H9 (cell line): Measurements from ENCODE around the gene FOXD4. TPM values are rescaled to one million over a fixed set of nuclear protein-coding genes. Genes with fewer than 3 reads are reported as not detected.
"Not testable (repeated sequence)": the region's sequence is repeated elsewhere in the genome, so short reads cannot be mapped to it uniquely, and the experiment has no call there.

Experiments used
- DNase-seq: peaks from one replicate; pipeline ENCODE4 v3.0.0-alpha.2; 2017
- H2AFZ ChIP-seq: one replicate; pipeline ENCODE4 v1.6.1; 2013; ENCODE audit warnings: mild to moderate bottlenecking, low read length, control low read depth, moderate library complexity
- H2AK5ac ChIP-seq: 2 replicates; pipeline ENCODE4 v1.6.1; 2013; ENCODE audit warnings: low read length, control low read depth, mixed read lengths; ENCODE audit not compliant: insufficient read length
- H2BK120ac ChIP-seq: one replicate; pipeline ENCODE4 v1.6.1; 2013; ENCODE audit warnings: low read depth, mild to moderate bottlenecking, low read length, control low read depth, inconsistent platforms; ENCODE audit not compliant: poor library complexity, severe bottlenecking
- H2BK12ac ChIP-seq: 2 replicates; pipeline ENCODE4 v1.6.1; 2013; ENCODE audit warnings: low read length, control low read depth, mixed read lengths, low read depth; ENCODE audit not compliant: insufficient read length
- H2BK15ac ChIP-seq: 2 replicates; pipeline ENCODE4 v1.6.1; 2013; ENCODE audit warnings: low read depth, low read length, control low read depth
- H2BK20ac ChIP-seq: one replicate; pipeline ENCODE4 v1.6.1; 2013; ENCODE audit warnings: low read depth, mild to moderate bottlenecking, low read length, control low read depth, inconsistent platforms; ENCODE audit not compliant: poor library complexity, severe bottlenecking
- H2BK5ac ChIP-seq: 2 replicates; pipeline ENCODE4 v1.6.1; 2013; ENCODE audit warnings: low read length, control low read depth, mixed read lengths; ENCODE audit not compliant: insufficient read length
- H3K14ac ChIP-seq: 2 replicates; pipeline ENCODE4 v1.6.1; 2013; ENCODE audit warnings: low read length, control low read depth; ENCODE audit not compliant: insufficient read depth
- H3K18ac ChIP-seq: 2 replicates; pipeline ENCODE4 v1.6.1; 2013; ENCODE audit warnings: low read depth, mild to moderate bottlenecking, mixed read lengths, low read length, control low read depth; ENCODE audit not compliant: insufficient read length
- H3K23ac ChIP-seq: 2 replicates; pipeline ENCODE4 v1.6.1; 2013; ENCODE audit warnings: low read length, control low read depth, mixed read lengths, low read depth; ENCODE audit not compliant: insufficient read length
- H3K23me2 ChIP-seq: 2 replicates; pipeline ENCODE4 v1.6.1; 2013; ENCODE audit warnings: low read depth, mild to moderate bottlenecking, mixed read lengths, low read length, control low read depth; ENCODE audit not compliant: insufficient read length, poor library complexity, severe bottlenecking
- H3K27ac ChIP-seq: 2 replicates; pipeline ENCODE4 v1.5.1; 2013; ENCODE audit warnings: low read length, control low read depth, mixed read lengths, low read depth; ENCODE audit not compliant: insufficient read length
- H3K27me3 ChIP-seq: 2 replicates; pipeline ENCODE4 v1.6.1; 2013; ENCODE audit warnings: low read length, control low read depth, inconsistent platforms; ENCODE audit not compliant: insufficient read depth
- H3K4ac ChIP-seq: 2 replicates; pipeline ENCODE4 v1.6.1; 2013; ENCODE audit warnings: low read depth, mild to moderate bottlenecking, control low read depth, inconsistent platforms, low read length, moderate library complexity
- H3K4me1 ChIP-seq: 2 replicates; pipeline ENCODE4 v1.6.1; 2013; ENCODE audit warnings: low read length, control low read depth, inconsistent platforms; ENCODE audit not compliant: insufficient read depth
- H3K4me2 ChIP-seq: 2 replicates; pipeline ENCODE4 v1.6.1; 2013; ENCODE audit warnings: low read length, control low read depth, mixed read lengths; ENCODE audit not compliant: insufficient read length, insufficient read depth
- H3K56ac ChIP-seq: 2 replicates; pipeline ENCODE4 v1.6.1; 2013; ENCODE audit warnings: low read depth, mild to moderate bottlenecking, mixed read lengths, low read length, control low read depth; ENCODE audit not compliant: insufficient read length
- H3K79me1 ChIP-seq: 2 replicates; pipeline ENCODE4 v1.6.1; 2013; ENCODE audit warnings: low read depth, mild to moderate bottlenecking, moderate library complexity, low read length, control low read depth, inconsistent platforms; ENCODE audit not compliant: insufficient read depth, poor library complexity, severe bottlenecking
- H3K79me2 ChIP-seq: 2 replicates; pipeline ENCODE4 v1.6.1; 2013; ENCODE audit warnings: low read length, control low read depth, inconsistent platforms; ENCODE audit not compliant: insufficient read depth
- H3K9ac ChIP-seq: 2 replicates; pipeline ENCODE4 v1.6.1; 2013; ENCODE audit warnings: low read length, control low read depth, mixed read lengths; ENCODE audit not compliant: insufficient read length; ENCODE audit errors: extremely low read depth
- H3K9me3 ChIP-seq: one replicate; pipeline ENCODE4 v1.6.1; 2013; ENCODE audit warnings: low read depth, low read length, inconsistent platforms; ENCODE audit not compliant: control insufficient read depth
- H3T11ph ChIP-seq: one replicate; pipeline ENCODE4 v1.6.1; 2013; ENCODE audit warnings: mild to moderate bottlenecking, low read length, control low read depth, inconsistent platforms
- H4K20me1 ChIP-seq: one replicate; pipeline ENCODE4 v1.6.1; 2013; ENCODE audit not compliant: control insufficient read depth, insufficient read length, insufficient read depth
- H4K5ac ChIP-seq: 2 replicates; pipeline ENCODE4 v1.6.1; 2013; ENCODE audit warnings: low read depth, mild to moderate bottlenecking, mixed read lengths, low read length, control low read depth; ENCODE audit not compliant: insufficient read length
- H4K8ac ChIP-seq: replicated peaks from 2 replicates; pipeline ENCODE4 v1.6.1; 2013; ENCODE audit warnings: low read length, control low read depth, mixed read lengths, low read depth; ENCODE audit not compliant: insufficient read length
- H4K91ac ChIP-seq: 2 replicates; pipeline ENCODE4 v1.6.1; 2013; ENCODE audit warnings: low read depth, mild to moderate bottlenecking, moderate library complexity, mixed read lengths, low read length, control low read depth; ENCODE audit not compliant: insufficient read length
- H3K27ac Mint-ChIP-seq, 3 experiments: 2 replicates in 2 of 3; 3 replicates in 1 of 3; pipeline ENCODE4 v1.8.0; 2020 to 2021; ENCODE audit warnings: mixed read lengths in 3 of 3, mild to moderate bottlenecking in 1 of 3, moderate library complexity in 1 of 3
- H3K27me3 Mint-ChIP-seq: 2 replicates; pipeline ENCODE4 v1.8.0; 2021; ENCODE audit warnings: low read depth, mild to moderate bottlenecking, moderate library complexity, mixed read lengths
- H3K36me3 Mint-ChIP-seq, 3 experiments: 2 replicates in 2 of 3; 3 replicates in 1 of 3; pipeline ENCODE4 v1.8.0; 2020 to 2021; ENCODE audit warnings: low read depth in 3 of 3, mixed read lengths in 3 of 3; ENCODE audit not compliant: insufficient read depth in 1 of 3
- H3K4me1 Mint-ChIP-seq, 2 experiments: 2 replicates each; pipeline ENCODE4 v1.8.0; 2020; ENCODE audit warnings: mixed read lengths in 2 of 2
- H3K4me3 Mint-ChIP-seq, 2 experiments: 2 replicates in 1 of 2; 3 replicates in 1 of 2; pipeline ENCODE4 v1.8.0; 2020 to 2021; ENCODE audit warnings: mild to moderate bottlenecking in 2 of 2, mixed read lengths in 2 of 2, moderate library complexity in 1 of 2
- H3K9me3 Mint-ChIP-seq, 2 experiments: 2 replicates in 1 of 2; 3 replicates in 1 of 2; pipeline ENCODE4 v1.8.0; 2020; ENCODE audit warnings: mild to moderate bottlenecking in 2 of 2, mixed read lengths in 2 of 2, moderate library complexity in 1 of 2
- WGBS: extraction: QIAGEN DNeasy Blood & Tissue Kit; methylation state at CpG from one replicate; pipeline ENCODE4 v1.1.7; 2013; ENCODE audit warnings: missing lambda C conversion rate, low lambda C conversion rate, mixed read lengths; ENCODE audit not compliant: insufficient read length; ENCODE audit errors: extremely low coverage; 5-methylcytosine and 5-hydroxymethylcytosine counted together
- total RNA-seq: library from RNA; stranded (reverse); gene quantifications from 2 replicates; pipeline ENCODE4 v1.2.1, GENCODE V29; 2021

The FOXD4 gene
- total RNA-seq, 1 experiment from 2014 or later, result 0.20 TPM

DNA sequence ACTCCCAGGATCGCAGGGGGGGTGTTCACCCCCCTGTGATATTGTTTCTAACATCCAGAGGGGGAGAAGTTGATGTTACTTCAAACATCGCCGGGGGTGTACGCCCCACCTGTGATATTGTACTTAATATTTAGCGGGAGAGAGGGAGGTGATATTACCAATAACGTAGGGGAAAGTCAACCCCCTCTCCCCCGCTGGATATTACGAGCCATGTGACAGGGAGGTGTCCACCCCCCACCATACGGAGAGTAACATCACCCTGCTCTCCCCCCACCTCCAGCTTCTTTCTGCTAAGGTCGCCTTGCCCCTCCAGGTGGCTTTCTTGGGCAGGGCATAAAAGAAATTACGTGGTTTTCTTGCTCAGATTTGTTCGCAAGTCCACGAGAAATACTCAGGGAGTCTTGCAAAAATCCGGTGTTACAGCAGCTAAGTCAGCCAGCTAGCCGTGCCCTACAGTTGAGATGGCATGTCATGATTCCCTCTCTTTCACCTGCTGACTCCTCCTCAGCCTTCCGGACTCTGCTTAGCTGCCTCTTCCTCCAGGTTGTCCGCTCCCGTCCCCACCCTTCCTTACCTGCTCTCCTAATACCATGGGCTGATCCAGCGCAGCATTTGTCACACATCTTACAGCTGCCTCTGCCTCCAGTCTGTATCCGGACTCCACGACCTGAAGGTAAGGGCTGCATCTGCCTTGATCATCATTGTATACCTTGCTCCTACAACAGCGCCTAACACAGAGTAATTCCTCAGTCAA is 9.3 kb downstream of the FOXD4 start:
- H2AK5ac ChIP-seq, H4K91ac ChIP-seq, H3K79me1 ChIP-seq, H2BK15ac ChIP-seq, H3K23me2 ChIP-seq, H3K23ac ChIP-seq, H3K9me3 ChIP-seq, H3K56ac ChIP-seq, H4K8ac ChIP-seq, H3K9me3 Mint-ChIP-seq, H3K36me3 Mint-ChIP-seq, H3K14ac ChIP-seq, H2BK12ac ChIP-seq, H3K4me1 Mint-ChIP-seq, H2BK20ac ChIP-seq, H3K79me2 ChIP-seq, H3K27ac ChIP-seq, H2BK120ac ChIP-seq, H3T11ph ChIP-seq, H3K9ac ChIP-seq, H2BK5ac ChIP-seq, H3K18ac ChIP-seq, H3K4ac ChIP-seq, H3K4me1 ChIP-seq, H2AFZ ChIP-seq, H3K4me2 ChIP-seq, H3K4me3 Mint-ChIP-seq, H4K5ac ChIP-seq, H4K20me1 ChIP-seq: not testable (repeated sequence)
- H3K27me3 ChIP-seq, result peaks cover 29% of the 10 kb centered on the region
- peaks cover 83% of the 10 kb centered on the region for H3K27me3 Mint-ChIP-seq
- peak; percentile 38 for DNase-seq
- no CpG with 5 or more reads among the region's 22 CpGs for WGBS
- peak overlapping the region in 1 of 3 experiments; percentile 23; a peak in 1 of 7 replicates for H3K27ac Mint-ChIP-seq

GRCh38 chr9:105991-106390 is 12.2 kb downstream of the FOXD4 start:
- not testable (repeated sequence) for H3K9ac ChIP-seq, H3K4me2 ChIP-seq, H3K4me1 ChIP-seq, H4K8ac ChIP-seq, H3K9me3 ChIP-seq, H3K27ac Mint-ChIP-seq, H3K4me1 Mint-ChIP-seq, DNase-seq, H2AFZ ChIP-seq, H3K56ac ChIP-seq, H4K91ac ChIP-seq, H3K4ac ChIP-seq, H3K79me1 ChIP-seq, H2BK20ac ChIP-seq, H3K14ac ChIP-seq, H3K23me2 ChIP-seq, H3K36me3 Mint-ChIP-seq, H3K9me3 Mint-ChIP-seq, H2AK5ac ChIP-seq, H3K79me2 ChIP-seq, H4K20me1 ChIP-seq, H3T11ph ChIP-seq, H2BK12ac ChIP-seq, H3K18ac ChIP-seq, H2BK120ac ChIP-seq, H3K23ac ChIP-seq, H2BK5ac ChIP-seq, H3K27ac ChIP-seq, H2BK15ac ChIP-seq, H4K5ac ChIP-seq, H3K4me3 Mint-ChIP-seq
- no CpG with 5 or more reads among the region's 8 CpGs for WGBS
- peaks cover 72% of the 10 kb centered on the region for H3K27me3 Mint-ChIP-seq
- peaks cover 13% of the 10 kb centered on the region; the same call in 1 of the 2 replicates for H3K27me3 ChIP-seq
